GM19238 (cell line): ENCODE results near the gene CACHD1.
"Not testable (repeated sequence)": the region's sequence is repeated elsewhere in the genome, so short reads cannot be mapped to it uniquely, and the experiment has no call there.

Experiments
- DNase-seq: peaks from one replicate; pipeline ENCODE4 v3.0.0; 2011; ENCODE audit warnings: low spot score; ENCODE audit not compliant: insufficient read length

The CACHD1 gene

DNA sequence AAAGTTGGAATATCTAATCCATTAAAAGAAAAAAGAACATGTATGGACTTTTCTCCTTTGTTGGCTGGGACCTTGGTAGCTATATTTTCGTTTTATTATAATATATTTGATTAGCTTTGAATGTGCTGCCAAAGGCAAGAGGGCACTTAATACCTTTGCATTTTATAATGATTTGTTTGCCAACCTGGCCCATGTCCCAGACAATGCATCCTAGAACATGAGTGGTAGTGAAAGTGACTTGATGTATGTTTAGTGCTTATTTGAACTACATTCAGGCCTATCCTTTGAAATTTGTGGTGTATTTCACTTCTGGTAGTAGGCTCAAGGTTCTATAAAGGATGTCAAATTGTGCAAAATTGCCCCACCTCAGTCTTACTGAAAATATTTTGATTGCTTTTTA, 25.9 kb downstream of the CACHD1 start:
- DNase-seq = no peak

DNA sequence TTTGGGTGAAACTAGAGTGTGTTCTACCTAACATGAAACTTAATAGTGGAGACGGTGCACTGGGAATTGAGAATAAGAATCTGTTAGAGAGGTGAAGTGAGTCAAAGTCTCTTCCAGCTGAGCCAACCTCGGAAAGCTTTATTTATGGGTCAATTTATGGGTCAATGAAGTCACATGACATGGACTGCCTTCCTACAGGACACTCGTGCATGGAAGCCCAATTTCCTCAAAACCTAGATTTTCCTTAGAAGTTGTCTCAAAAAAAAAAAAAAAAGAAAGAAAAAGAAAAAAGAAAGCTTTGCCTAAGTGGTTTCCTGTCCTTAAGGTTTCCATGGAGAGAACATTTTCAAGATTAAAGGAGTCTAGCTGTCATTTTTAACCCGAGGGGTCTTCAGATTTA, 26.7 kb downstream of the CACHD1 start:
- DNase-seq = no peak

DNA sequence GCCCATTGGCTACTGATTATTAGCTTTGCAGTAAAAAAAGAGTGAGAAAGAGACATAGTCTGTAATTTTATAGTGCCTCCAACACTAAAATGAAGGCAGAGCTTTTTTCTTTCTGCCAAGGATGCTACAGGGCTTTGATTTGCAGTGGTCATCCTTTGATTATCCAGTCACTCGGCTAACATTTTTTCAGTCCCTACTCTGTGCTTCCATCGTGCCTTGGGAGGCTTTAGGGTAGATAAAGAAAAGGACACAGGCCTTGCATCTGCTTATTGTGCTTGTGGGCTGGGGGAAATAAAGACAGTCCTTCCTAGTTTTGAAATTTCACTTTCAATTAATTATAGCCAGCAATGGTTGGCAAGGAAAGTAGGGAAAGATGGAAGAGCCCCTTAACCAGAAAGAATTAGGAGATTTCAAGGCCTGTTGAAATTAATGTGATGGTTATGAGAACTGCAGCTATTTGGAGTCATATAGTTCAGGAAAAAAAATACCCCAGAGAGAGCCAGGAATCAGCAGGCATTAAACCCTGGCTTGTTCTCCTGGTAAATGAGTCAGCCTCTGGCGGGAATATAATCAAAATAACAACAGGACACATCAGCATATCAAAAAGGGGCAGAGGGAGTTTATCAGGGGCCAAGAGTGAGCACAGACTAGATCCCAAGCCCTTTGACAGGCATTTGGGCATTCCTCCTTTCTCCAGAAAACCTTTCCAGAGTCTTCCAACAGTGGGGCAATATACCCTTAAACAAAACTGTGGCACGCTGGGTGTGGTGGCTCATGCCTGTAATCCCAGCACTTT, 27.4 kb downstream of the CACHD1 start:
- no peak for DNase-seq

DNA sequence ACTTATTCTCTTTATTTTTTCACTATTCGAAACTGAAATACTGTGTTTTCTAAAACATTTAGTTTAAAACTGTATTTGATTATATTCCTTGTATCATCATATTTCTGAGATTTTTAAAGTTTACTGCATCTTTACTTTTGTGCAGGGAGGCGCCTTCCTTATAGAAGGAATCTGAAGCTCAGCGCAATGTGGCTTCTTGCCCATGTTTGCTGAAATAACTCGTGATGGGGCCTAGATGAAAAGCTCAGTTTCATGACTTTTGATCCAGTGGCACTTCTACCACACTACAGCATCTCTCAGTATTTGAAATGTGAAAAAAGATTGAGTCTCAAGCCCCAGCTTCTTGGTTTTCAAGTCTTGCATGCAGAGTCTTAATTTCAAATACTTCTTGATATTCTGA, 28.4 kb downstream of the CACHD1 start:
- no peak for DNase-seq

DNA sequence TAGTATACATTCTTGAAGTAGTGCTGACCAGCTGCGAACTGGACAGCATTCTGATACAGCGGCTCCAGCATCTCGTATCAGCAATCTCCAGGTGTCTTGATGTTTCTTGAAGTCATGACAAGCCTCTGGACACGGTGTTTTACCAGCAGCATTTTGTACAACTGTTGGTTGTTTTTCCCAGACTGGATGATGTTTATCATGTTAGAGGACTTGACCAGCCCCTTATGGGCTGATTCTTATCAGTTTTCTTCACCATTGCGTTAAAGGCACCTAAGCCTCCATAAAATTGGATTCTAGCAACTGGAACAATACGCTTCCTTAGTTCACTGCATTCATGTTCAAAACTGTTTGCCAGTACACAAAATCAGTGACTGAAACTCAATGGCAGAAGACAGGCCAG, 29.1 kb downstream of the CACHD1 start:
- DNase-seq = no peak

DNA sequence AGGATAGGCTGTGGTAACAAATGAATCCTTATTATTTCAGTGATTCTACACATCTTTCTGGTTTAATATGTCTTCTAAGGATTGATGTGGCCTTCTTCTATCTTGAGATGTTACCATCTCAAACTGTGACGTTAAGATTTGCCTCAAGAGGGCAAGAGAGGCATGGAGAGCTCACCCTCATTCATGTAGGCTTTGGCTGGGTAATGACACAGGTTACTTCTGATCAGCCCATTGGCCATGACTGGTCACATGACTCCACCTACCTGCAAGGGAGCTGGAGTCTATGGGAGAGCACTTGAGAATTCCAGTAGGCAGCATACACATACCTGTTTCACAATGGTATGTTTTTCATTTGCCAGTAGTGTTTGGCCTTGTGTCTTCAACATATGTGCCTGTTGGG, 30.0 kb downstream of the CACHD1 start:
- no peak for DNase-seq

DNA sequence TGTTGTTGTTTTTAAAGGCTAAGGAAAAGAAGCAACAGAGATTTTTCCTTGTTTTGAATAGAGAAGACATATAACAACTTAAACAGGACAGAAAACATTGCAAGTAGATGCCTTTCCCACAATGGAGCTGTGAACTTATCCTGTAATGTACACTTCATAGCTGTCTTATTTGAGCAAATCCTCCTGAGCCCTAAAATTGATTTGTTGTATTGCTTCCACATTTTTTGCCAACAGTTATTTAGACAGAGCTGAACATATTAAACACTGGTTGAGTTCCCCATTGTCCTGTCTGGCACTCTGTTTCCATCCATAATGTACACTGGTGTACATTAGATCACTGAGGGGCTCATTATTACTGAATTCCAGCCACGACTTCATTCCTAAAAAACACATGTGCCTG, 32.2 kb downstream of the CACHD1 start:
- DNase-seq = no peak

DNA sequence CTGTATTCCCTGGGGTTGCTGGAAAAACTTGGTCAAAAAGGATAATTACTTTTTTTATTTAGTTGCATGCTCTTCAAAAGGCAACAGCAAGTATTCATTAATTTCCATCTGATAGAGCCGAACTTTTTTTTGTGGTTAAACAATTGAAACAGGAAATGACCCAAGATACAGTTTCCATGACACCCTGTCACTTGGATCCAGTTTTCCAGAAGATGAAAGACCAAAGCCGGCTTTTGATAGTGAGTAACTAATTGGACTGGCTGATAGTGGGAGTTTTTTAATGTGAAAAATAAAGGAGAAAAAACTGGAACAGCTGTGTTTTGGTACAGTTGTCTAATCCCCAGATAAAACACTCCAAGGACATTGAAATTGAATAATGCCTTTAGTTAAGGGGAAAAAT, 33.0 kb downstream of the CACHD1 start:
- DNase-seq = no peak

DNA sequence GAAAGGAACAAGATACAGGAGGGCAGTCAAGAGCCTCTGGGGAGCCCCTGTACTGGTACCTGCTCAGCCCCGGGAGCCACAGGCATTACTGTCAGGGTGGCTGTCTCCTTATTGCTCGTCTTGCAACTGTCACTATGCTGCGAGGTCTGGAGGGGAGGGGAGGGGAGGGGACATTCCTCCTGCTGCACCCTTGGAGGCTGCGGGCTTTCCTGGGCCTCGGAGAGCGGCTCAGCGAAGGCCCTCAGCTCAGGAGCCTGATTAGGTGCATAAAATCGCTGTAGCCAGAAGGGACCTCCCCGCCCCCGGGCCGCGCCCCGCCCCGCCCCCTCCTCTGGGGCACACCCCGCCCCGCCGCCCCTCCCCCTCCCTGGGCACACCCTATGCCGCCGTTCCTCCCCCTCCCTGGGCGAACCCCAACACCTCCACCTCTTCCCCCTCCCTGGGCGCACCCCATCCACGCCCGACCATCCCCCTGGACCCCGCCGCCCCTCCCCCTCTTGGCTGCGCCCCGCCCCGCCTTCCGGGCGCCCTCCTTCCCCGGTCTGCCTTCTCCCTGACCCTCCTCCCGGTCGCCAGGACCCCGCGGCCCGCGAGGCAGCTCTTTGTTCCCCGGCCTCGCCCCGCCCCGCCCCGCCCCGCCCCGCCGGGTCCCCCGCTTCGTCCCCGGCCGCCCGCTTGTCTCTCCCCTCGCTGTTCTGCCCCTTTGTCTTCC, 35.5 kb downstream of the CACHD1 start:
- no peak for DNase-seq

DNA sequence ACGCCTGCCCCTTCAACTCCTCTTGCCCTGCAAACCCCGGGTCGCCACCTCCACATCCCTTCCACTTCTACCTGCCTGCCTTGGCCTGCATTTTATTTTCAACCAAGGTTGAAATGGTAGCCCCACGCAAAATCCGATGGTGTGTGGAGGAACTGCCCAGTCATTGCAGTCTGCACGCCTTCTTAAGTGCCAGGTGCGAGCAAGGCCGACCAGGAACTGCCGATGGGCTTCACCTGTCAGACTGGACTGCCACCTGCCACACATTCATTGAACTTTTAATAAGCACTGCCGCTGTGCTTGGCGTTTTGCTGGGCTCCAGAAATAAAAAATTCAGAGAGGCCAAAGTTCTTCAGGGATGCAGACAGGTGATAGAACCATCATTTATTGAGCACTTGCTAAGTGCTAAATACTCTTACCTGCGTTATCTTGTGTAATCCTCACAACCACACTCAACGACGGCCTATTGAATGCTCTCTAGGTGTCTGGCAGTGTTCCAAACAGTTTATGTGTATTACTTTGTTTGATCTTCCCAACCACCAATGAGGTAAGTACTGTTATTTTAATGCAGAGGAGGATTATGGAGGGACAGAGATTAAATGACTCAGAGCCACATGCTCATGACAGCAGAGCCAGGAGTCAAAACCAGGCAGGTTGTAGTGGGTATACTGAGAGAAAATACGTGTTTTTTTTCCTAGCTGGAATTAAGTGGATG, 36.2 kb downstream of the CACHD1 start:
- no peak for DNase-seq

DNA sequence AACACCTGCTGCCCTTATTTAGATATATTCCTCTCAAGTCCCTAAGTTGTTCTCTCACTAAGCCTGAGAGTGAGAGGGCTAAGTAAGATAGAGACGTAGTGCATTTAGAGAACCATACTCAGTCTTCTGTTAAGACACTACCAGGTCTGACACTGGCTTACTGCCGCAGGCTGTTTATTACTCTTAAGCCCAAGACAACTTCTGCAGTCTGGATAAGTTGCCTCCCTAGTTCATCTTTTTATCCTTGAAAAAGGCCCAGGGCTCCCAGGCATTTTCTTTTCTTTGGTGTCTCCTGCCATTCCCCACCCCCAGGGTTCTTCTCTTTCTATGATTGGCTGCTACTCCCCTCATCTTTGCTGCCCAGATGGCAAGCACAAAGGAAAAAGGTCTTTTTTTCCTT, 38.7 kb downstream of the CACHD1 start:
- no peak for DNase-seq

DNA sequence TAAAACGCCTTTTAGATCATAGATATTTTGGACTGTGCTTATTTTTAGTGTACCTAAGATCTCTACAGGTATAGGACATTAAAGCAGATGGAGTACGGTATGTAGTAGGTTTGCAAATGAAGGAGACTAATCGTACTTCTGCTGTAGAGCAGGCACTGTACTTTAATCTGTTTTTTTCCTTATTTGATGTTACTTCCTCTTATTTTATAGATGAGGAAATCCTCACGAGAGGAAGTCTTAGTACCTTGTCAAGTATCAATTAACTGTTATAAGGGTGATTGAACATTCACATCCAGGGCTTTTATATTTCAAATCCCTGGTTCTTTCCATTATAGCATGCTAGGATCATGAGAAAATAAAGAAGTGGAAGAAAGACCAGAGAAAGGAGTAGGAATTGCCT, 41.1 kb downstream of the CACHD1 start:
- DNase-seq = no peak

DNA sequence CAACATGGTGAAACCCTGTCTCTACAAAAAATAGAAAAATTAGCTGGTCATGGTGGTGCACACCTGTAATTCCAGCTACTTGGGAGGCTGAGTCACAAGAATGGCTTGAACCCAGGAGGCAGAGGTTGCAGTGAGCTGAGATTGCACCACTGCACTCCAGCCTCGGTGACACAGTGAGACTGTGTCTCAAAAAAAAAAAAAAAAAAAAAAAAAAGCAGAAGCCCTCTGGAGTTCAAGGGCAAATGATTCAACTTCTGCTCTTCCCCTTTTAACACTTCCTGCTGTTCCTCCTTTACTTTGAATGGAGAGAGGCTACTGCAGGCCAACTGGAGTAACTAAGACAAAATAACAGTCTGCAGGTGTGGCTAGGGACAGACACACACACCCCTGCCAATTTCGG, 42.3 kb downstream of the CACHD1 start:
- not testable (repeated sequence) for DNase-seq

DNA sequence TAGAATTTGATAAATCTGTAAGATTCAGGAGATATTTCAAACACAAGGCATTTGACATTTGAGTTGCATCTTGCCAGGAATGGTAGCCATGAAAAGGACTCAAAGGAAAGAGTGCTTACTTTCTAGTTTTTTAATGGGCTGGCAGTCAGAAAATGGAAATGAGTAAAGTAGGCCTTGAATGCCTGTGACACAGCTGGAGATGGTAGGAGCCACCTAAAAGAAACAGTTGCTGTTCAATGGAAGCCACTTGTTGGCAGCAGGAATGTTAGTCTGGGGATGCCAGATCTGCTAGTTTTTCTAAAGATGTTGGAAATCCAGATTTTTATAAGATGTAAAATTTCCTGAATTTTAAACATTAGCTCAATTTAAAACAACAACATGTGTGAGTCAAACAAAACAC, 43.6 kb downstream of the CACHD1 start:
- no peak for DNase-seq

DNA sequence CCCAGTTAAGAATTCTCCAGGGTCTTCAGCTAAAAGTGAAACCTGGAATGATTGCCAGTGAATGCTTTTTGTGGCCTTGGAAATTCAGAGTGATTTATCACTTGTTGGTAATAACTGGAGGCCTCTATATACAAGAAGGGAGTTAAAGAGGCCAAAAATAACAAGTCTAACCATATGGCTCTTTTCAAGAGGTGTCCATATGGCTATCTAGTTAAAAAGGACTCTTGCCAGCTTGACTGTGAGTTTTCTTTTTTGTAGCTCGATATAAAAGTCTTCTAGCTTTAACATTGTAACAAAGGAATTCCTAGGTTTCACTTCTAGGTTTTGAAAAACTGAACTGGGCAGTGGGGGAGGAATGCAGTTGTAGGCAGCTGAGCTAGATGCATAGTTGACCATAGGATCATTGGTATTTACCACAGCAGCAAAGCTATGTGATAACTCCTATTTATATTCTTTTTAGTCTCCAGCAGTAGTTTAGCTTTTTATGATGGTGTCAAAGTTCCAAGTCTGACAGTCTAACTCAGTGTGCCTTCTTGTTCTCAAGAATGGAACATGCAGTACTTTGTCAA, 44.4 kb downstream of the CACHD1 start:
- DNase-seq = no peak

DNA sequence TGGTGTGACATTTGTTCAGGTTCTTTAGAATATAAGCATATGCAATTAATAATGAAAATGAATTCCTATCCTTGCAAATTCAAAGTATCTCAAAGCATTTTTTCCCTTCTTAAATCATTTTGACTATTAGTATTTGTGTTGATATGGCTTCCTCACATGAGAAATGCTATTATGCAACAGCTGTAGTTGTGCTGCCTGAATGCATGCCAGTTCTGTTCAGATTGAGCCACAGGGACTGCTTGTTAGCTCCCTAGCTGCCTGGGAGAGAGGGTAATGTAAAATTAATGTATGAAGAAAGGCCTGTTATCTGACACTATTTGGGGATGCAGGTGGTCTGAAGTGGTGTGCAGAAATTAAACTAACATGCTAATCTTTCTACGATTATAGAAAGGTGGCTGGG, 45.5 kb downstream of the CACHD1 start:
- DNase-seq = no peak

DNA sequence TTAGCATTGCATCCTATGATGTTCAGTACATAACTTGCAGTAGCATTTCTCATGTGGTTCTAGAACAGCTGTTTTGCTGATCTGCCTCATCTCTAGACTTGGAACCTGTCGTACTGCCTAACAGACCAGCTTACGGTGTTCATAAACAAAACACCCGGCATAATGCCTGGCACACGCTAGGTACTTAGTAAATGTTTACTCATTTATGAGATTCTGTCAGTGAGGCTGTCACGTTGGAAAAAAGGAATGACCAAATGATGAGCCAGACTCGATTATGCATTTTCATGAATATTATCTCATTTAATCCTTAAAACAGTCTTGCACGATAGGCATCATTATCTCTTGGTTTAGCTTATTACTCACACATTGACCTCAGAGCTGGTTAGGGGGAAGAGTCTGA, 46.4 kb downstream of the CACHD1 start:
- DNase-seq = no peak

DNA sequence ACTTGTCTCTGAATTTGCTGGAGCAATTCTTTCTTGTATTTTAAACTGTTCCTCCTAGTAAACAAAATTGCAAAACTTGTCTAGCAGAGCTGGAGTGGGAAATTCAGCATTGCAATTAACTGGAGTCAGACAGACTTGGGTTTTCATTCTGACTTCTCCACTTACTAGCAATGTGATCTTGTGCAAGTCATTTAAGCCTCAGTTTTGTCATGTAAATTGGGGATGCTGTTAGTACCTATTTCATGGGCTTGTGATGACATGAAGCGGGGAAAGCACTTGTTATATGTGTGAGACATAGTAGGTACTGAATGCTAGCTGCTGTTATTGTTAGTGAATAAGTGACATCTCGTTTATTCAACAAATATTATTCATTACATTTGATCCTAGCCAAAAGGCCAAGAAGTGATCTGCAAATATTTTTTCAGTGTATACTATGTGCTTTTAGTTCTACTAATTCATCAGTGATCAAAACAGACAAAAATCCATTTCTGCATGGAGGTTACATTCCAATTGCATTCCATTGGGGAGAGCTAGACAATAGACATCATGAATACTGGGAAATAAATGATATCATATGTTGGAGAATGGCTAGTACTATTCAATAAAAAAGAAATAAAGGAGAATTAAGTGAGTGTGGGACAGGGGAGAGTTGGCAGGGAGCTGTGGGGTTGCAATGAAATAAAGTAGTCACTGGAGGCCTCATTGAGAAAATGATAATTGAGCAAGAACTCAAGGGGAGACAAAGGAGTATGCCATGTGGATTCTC, 47.1 kb downstream of the CACHD1 start:
- DNase-seq = no peak

DNA sequence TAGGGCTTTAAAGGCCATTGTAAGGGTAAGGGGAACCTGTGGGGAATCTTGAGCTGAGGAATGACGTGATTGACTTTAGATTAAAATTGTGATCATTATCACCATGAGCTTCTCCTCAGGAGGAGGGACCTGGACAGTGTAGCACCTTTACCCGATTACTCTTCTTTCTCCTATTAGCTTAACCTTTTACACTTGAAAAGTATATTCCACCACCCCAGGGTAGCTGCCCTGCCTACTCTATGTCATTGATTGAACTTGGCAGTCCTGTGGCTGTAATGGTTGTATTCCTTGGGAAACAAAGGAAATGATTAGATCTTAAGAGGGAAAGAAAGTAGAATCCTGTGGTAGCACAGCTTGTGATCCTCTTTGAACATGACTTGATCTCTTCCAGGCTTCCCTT, 47.7 kb downstream of the CACHD1 start:
- no peak for DNase-seq

DNA sequence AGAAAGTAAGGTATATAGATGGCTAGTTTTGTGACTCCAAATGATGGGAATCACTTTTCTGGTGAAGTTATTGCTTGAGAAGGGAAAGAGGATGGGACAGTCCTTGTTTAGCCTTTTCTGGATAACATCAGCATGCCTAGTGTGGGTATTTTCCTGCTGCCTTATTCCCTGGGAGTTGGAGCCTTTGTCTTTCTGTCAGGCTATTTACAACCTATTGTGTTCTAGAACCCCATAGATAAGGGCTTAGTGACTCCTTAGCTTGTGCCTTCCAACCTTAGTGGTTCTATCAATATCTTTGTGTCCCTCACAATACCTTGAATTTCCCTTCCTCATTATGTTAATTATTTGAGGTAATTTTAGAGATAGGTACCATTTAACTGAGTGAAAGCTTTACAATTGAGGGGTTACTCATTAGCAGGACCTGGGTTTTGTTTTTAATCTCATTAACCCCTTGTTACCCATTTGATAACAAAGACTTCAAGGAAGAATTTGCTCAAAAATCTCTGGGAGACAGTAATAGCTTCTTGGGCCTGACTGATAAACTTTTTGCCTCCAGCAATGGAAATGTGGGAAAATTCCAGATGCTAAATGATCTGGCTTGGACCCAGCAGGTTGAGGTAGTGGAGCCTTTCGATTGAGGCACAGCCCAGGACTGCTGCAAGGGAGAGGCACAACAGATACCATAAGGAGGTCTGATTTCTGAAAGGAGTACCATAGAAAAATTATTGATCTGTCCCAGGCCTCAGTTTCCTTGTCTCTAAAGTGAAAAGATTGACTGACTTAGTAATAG, 49.0 kb downstream of the CACHD1 start:
- DNase-seq = no peak

DNA sequence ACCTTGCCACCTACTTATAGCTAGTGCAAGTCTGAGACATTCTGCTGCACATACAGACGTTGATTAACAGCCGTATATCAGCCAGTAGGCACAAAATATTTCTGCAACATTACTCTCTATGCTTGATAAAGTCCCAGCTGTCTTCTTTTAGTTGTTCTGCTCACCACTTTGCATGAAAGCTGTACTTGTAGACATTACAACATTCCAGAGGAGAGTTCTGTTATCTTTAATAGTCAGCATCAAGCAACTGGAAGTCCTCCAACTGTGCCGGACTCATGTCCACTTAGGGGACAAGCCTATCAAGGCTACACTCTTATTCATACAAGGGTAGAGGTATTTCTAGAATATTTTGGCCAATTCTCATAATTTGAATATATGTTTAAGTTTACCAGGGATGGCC, 50.0 kb downstream of the CACHD1 start:
- no peak for DNase-seq
